GM21825 (cell line): ENCODE results near the gene LIPN.

Experiments
- ATAC-seq: cut with Tn5 transposase; IDR thresholded peaks from one replicate; pipeline ENCODE4 v1.9.1; 2021; ENCODE audit warnings: mild to moderate bottlenecking, moderate library complexity; ENCODE audit not compliant: unreplicated experiment

LIPN gene

GRCh38 chr10:88782222-88782621, 22.4 kb downstream of the LIPN start:
- ATAC-seq: no peak

GRCh38 chr10:88783724-88784123, 23.9 kb downstream of the LIPN start:
- ATAC-seq: no peak

GRCh38 chr10:88786032-88786770, 26.4 kb downstream of the LIPN start:
- no peak for ATAC-seq

- ATAC-seq: no peak
Measured at GRCh38 chr10:88787463-88787862, 27.6 kb downstream of the LIPN start.

- ATAC-seq: no peak
Measured at GRCh38 chr10:88788924-88789323, 29.1 kb downstream of the LIPN start.

- no peak for ATAC-seq
Measured at GRCh38 chr10:88791924-88792323, 32.1 kb downstream of the LIPN start.

- no peak for ATAC-seq
Measured at GRCh38 chr10:88792661-88793060, 32.8 kb downstream of the LIPN start.

- no peak for ATAC-seq
Measured at GRCh38 chr10:88793712-88794299, 34.0 kb downstream of the LIPN start.

GRCh38 chr10:88794731-88795130, 34.9 kb downstream of the LIPN start:
- no peak for ATAC-seq

GRCh38 chr10:88800152-88801125, 40.6 kb downstream of the LIPN start:
- ATAC-seq: no peak

GRCh38 chr10:88802523-88803285, 42.9 kb downstream of the LIPN start, which contains the start of gene LIPM:
Gene LIPM (plus strand): TSS chr10:88802730. CDS start chr10:88802897, 167 bp downstream.
- no peak for ATAC-seq

- no peak for ATAC-seq
Measured at GRCh38 chr10:88803641-88804040, 43.8 kb downstream of the LIPN start.

- no peak for ATAC-seq
Measured at GRCh38 chr10:88804083-88804812, 44.4 kb downstream of the LIPN start.

GRCh38 chr10:88805361-88805760, 45.5 kb downstream of the LIPN start:
- ATAC-seq: no peak

- ATAC-seq: no peak
Measured at GRCh38 chr10:88805924-88806323, 46.1 kb downstream of the LIPN start.

- ATAC-seq: no peak
Measured at GRCh38 chr10:88809621-88810020, 49.8 kb downstream of the LIPN start.

GRCh38 chr10:88810196-88810961, 50.6 kb downstream of the LIPN start:
- no peak for ATAC-seq

GRCh38 chr10:88813200-88813599, 53.4 kb downstream of the LIPN start:
- ATAC-seq: no peak

GRCh38 chr10:88819290-88819689, 59.5 kb downstream of the LIPN start:
- ATAC-seq: no peak
